MM.1S (cell line): ENCODE measurements around the gene CAV1.

Experiments used
- DNase-seq: peaks from one replicate; pipeline ENCODE4 v3.0.0-alpha.2; 2015
- H2AFZ ChIP-seq: fragments of 300-600 bp; sonication (generic); 2 replicates; pipeline ENCODE4 v1.6.0; 2016; ENCODE audit warnings: antibody characterized with exemption, low read length
- H3F3A ChIP-seq: fragments of 300-600 bp; sonication (generic); 2 replicates; pipeline ENCODE4 v1.6.1; 2016; ENCODE audit warnings: mild to moderate bottlenecking, antibody characterized with exemption, low read length, moderate library complexity, mixed read lengths; ENCODE audit not compliant: insufficient read depth
- H3K27ac ChIP-seq: fragments of 300-600 bp; sonication (generic); 2 replicates; pipeline ENCODE4 v1.5.1; 2016; ENCODE audit warnings: mild to moderate bottlenecking, low read length
- H3K27me3 ChIP-seq: fragments of 300-600 bp; sonication (generic); replicated peaks from 2 replicates; pipeline ENCODE4 v1.6.0; 2016; ENCODE audit warnings: low read length; ENCODE audit not compliant: insufficient read depth
- H3K36me3 ChIP-seq: fragments of 300-600 bp; sonication (generic); replicated peaks from 2 replicates; pipeline ENCODE4 v1.6.1; 2016; ENCODE audit warnings: mild to moderate bottlenecking, low read length, mixed read lengths; ENCODE audit not compliant: insufficient read depth
- H3K4me1 ChIP-seq: fragments of 300-600 bp; sonication (generic); 2 replicates; pipeline ENCODE4 v1.6.1; 2016; ENCODE audit warnings: low read length, mixed read lengths
- H3K4me2 ChIP-seq: fragments of 300-600 bp; sonication (generic); 2 replicates; pipeline ENCODE4 v1.6.0; 2016; ENCODE audit warnings: low read depth, low read length
- H3K4me3 ChIP-seq: fragments of 300-600 bp; sonication (generic); 2 replicates; pipeline ENCODE4 v1.5.1; 2016; ENCODE audit warnings: low read length, mixed read lengths
- H3K79me2 ChIP-seq: fragments of 300-600 bp; sonication (generic); 2 replicates; pipeline ENCODE4 v1.6.1; 2016; ENCODE audit warnings: mixed run types, low read length, mixed read lengths
- H3K9ac ChIP-seq: fragments of 300-600 bp; sonication (generic); 2 replicates; pipeline ENCODE4 v1.6.1; 2016; ENCODE audit warnings: low read length, mixed read lengths
- H3K9me2 ChIP-seq: fragments of 300-600 bp; sonication (generic); replicated peaks from 2 replicates; pipeline ENCODE4 v1.6.1; 2016; ENCODE audit warnings: mild to moderate bottlenecking, low read length, mixed read lengths; ENCODE audit not compliant: insufficient read depth
- H3K9me3 ChIP-seq: fragments of 300-600 bp; sonication (generic); replicated peaks from 2 replicates; pipeline ENCODE4 v1.6.1; 2016; ENCODE audit warnings: mild to moderate bottlenecking, low read length, mixed read lengths; ENCODE audit not compliant: insufficient read depth
- H4K20me1 ChIP-seq: fragments of 300-600 bp; sonication (generic); 2 replicates; pipeline ENCODE4 v1.6.1; 2016; ENCODE audit warnings: mild to moderate bottlenecking, low read length, moderate library complexity, mixed read lengths; ENCODE audit not compliant: insufficient read depth
- EZH2 ChIP-seq: fragments of 300-600 bp; sonication (generic); optimal IDR thresholded peaks from 2 replicates; pipeline ENCODE3; 2017; ENCODE audit warnings: low read depth, mild to moderate bottlenecking, antibody characterized with exemption, low read length, mixed read lengths
- EZH2phosphoT487 ChIP-seq: fragments of 300-600 bp; sonication (generic); IDR thresholded peaks from 2 replicates; pipeline ENCODE4 v1.6.1; 2018; ENCODE audit warnings: antibody characterized with exemption, low read length
- TF ChIP-seq, protein P1 (sequence below): fragments of 300-600 bp; sonication (generic); IDR thresholded peaks from 2 replicates; pipeline ENCODE4 v1.5.1; 2016; ENCODE audit warnings: antibody characterized with exemption, low read length, mixed read lengths

CAV1 gene

DNA sequence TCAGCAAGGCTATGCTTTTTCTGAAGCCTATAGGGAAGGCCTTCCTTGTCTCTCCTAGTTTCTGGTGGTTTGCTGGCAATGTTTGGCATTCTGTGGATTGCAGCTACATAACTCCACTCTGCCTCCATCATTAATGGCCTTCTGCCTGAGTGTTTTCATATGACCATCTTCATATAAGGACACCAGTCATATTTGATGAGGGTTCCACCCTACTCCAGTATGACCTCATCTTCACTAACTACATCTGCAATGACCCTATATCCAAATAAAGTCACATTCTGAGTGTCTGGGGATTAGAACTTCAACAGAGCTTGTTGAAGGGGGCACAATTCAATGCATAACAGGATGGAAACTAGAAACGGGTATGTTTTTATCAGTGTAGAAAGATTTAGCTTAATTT lies 22.1 kb downstream of the CAV1 start:
- Histone ChIP-seq H2AFZ (no peak overlapping the region), H3K4me2 (no peak overlapping the region), H4K20me1 (no peaks in the 10 kb centered on the region), H3K4me1 (peaks cover 14% of the 10 kb centered on the region; the same call in 1 of the 2 replicates), H3K36me3 (no peaks in the 10 kb centered on the region), H3K27ac (no peak overlapping the region), H3K9me3 (no peaks in the 10 kb centered on the region), H3F3A (no peaks in the 10 kb centered on the region), H3K79me2 (no peaks in the 10 kb centered on the region), H3K9ac (no peak overlapping the region), H3K4me3 (no peak overlapping the region), H3K9me2 (no peaks in the 10 kb centered on the region), H3K27me3 (no peaks in the 10 kb centered on the region)
- TF ChIP-seq, protein P1, sequence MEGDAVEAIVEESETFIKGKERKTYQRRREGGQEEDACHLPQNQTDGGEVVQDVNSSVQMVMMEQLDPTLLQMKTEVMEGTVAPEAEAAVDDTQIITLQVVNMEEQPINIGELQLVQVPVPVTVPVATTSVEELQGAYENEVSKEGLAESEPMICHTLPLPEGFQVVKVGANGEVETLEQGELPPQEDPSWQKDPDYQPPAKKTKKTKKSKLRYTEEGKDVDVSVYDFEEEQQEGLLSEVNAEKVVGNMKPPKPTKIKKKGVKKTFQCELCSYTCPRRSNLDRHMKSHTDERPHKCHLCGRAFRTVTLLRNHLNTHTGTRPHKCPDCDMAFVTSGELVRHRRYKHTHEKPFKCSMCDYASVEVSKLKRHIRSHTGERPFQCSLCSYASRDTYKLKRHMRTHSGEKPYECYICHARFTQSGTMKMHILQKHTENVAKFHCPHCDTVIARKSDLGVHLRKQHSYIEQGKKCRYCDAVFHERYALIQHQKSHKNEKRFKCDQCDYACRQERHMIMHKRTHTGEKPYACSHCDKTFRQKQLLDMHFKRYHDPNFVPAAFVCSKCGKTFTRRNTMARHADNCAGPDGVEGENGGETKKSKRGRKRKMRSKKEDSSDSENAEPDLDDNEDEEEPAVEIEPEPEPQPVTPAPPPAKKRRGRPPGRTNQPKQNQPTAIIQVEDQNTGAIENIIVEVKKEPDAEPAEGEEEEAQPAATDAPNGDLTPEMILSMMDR = no peak
- no peak for TF ChIP-seq EZH2phosphoT487
- TF ChIP-seq EZH2 = no peak
- DNase-seq = no peak

DNA sequence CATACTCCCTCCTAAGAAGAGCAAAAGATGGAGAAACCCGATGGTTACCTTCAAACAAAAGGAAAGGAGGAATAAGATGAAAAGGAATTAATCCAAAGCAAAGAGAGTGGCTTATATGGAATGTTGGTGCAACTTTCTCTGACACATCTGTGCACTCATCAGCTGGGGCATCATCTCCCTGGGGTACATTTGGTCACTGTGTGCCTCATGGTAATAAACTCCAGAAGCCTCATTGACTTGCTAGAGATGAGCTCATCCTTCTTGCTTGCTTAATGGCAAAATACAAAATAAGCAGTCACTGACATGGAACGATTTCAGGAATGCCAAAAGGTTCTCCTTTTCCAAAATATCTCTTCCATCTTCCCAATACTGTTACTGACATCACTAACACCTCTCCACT lies 22.5 kb downstream of the CAV1 start:
- Histone ChIP-seq H3K4me3 (no peak overlapping the region), H4K20me1 (no peaks in the 10 kb centered on the region), H3K9ac (no peak overlapping the region), H3K9me3 (no peaks in the 10 kb centered on the region), H3K27ac (no peak overlapping the region), H3F3A (no peaks in the 10 kb centered on the region), H3K27me3 (no peaks in the 10 kb centered on the region), H2AFZ (no peak overlapping the region), H3K79me2 (no peaks in the 10 kb centered on the region), H3K4me2 (no peak overlapping the region), H3K4me1 (peaks cover 14% of the 10 kb centered on the region; the same call in 1 of the 2 replicates), H3K36me3 (no peaks in the 10 kb centered on the region), H3K9me2 (no peaks in the 10 kb centered on the region)
- DNase-seq = no peak
- TF ChIP-seq EZH2phosphoT487 (no peak), EZH2 (no peak)
- TF ChIP-seq, protein P1 = no peak

DNA sequence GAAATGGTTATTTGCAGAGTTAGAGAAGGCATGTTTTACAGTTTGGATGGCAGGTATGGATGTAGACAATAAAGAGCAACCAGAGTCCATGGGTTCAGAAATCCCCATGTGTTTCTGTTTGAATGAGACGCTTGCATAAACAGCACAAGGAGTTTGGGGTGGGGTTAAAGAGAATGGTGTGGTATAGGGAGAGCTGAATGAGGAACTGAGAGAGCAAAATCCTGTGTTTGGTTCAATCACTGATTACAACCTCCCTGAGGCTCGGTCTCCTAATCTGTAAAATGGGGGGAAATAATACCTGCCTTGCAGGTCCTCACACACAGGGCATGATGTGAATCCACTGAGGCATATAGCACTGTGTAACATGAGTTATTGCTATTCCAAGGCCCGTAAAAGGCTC lies 23.7 kb downstream of the CAV1 start:
- Histone ChIP-seq H3K36me3 (no peaks in the 10 kb centered on the region), H3K4me1 (peaks cover 14% of the 10 kb centered on the region; the same call in 1 of the 2 replicates), H3K27me3 (no peaks in the 10 kb centered on the region), H3K79me2 (no peaks in the 10 kb centered on the region), H3K4me3 (no peak overlapping the region), H3F3A (no peaks in the 10 kb centered on the region), H3K9me3 (no peaks in the 10 kb centered on the region), H3K9ac (no peak overlapping the region), H3K9me2 (no peaks in the 10 kb centered on the region), H4K20me1 (no peaks in the 10 kb centered on the region), H3K4me2 (no peak overlapping the region), H3K27ac (no peak overlapping the region), H2AFZ (no peak overlapping the region)
- TF ChIP-seq, protein P1 = no peak
- no peak for TF ChIP-seq EZH2phosphoT487
- TF ChIP-seq EZH2 = no peak
- no peak for DNase-seq
